WTC11 (cell line): ENCODE results near the gene PPP1R18. TPM values are rescaled to one million over a fixed set of nuclear protein-coding genes. Genes with fewer than 3 reads are reported as not detected.

Source experiments
- ATAC-seq: fragments of 200-7000 bp; cut with Tn5 transposase; 2 replicates; pipeline ENCODE4 v1.10.0; 2021; ENCODE audit warnings: mild to moderate bottlenecking, moderate library complexity
- CTCF ChIA-PET: fragments of 300-600 bp; sonication (Branson Sonifier 250); formaldehyde crosslinking; loops from one replicate; lab custom pipeline; 2021; ENCODE audit warnings: antibody characterized with exemption; lab: Charles Lee
- POLR2A ChIA-PET: fragments of 350-600 bp; sonication (Branson Sonifier 250); formaldehyde crosslinking; loops from one replicate; lab custom pipeline; 2021; ENCODE audit warnings: antibody characterized with exemption; lab: Charles Lee
- DNase-seq: peaks from one replicate; pipeline ENCODE4 v3.0.0; 2021; ENCODE audit warnings: low spot score
- H3K27ac Mint-ChIP-seq: 2 replicates; pipeline ENCODE4 v1.8.0; 2021; ENCODE audit warnings: mixed read lengths
- H3K27me3 Mint-ChIP-seq: 2 replicates; pipeline ENCODE4 v1.8.0; 2021; ENCODE audit warnings: low read depth, mild to moderate bottlenecking, moderate library complexity, mixed read lengths
- H3K36me3 Mint-ChIP-seq: 2 replicates; pipeline ENCODE4 v1.8.0; 2021; ENCODE audit warnings: mixed read lengths
- H3K4me1 Mint-ChIP-seq: 2 replicates; pipeline ENCODE4 v1.8.0; 2022; ENCODE audit warnings: mixed read lengths
- H3K4me3 Mint-ChIP-seq: 2 replicates; pipeline ENCODE4 v1.8.0; 2021; ENCODE audit warnings: mild to moderate bottlenecking, moderate library complexity, mixed read lengths
- H3K9me3 Mint-ChIP-seq: 2 replicates; pipeline ENCODE4 v1.8.0; 2021; ENCODE audit warnings: mixed read lengths
- AFF4 ChIP-seq: sonication (generic); formaldehyde crosslinking; IDR thresholded peaks from 2 replicates; pipeline ENCODE4 v1.8.1; 2023; ENCODE audit warnings: mild to moderate bottlenecking, missing genetic modification reagents, borderline replicate concordance
- ATF1 ChIP-seq: sonication (generic); formaldehyde crosslinking; IDR thresholded peaks from 2 replicates; pipeline ENCODE4 v1.8.1; 2023; ENCODE audit warnings: mild to moderate bottlenecking, moderate library complexity, missing genetic modification reagents
- CREB1 ChIP-seq: sonication (generic); formaldehyde crosslinking; IDR thresholded peaks from 2 replicates; pipeline ENCODE4 v1.8.0; 2023; ENCODE audit warnings: mild to moderate bottlenecking, missing genetic modification reagents
- EMX1 ChIP-seq: fragments of 250-450 bp; sonication (Bioruptor Pico); IDR thresholded peaks from 2 replicates; pipeline ENCODE4 v1.8.0; 2021; ENCODE audit warnings: mild to moderate bottlenecking
- GABPB1 ChIP-seq: sonication (generic); formaldehyde crosslinking; IDR thresholded peaks from 2 replicates; pipeline ENCODE4 v1.8.1; 2023; ENCODE audit warnings: mild to moderate bottlenecking, missing genetic modification reagents
- HMGXB4 ChIP-seq: sonication (generic); formaldehyde crosslinking; IDR thresholded peaks from 2 replicates; pipeline ENCODE4 v1.8.1; 2023; ENCODE audit warnings: mild to moderate bottlenecking, moderate library complexity, missing genetic modification reagents
- IRF2 ChIP-seq: sonication (generic); formaldehyde crosslinking; IDR thresholded peaks from 2 replicates; pipeline ENCODE4 v1.8.0; 2022; ENCODE audit warnings: low read depth, missing genetic modification reagents, borderline replicate concordance
- JUN ChIP-seq: sonication (generic); formaldehyde crosslinking; IDR thresholded peaks from 2 replicates; pipeline ENCODE4 v1.8.0; 2023; ENCODE audit warnings: mild to moderate bottlenecking, missing genetic modification reagents
- NFATC4 ChIP-seq: fragments of 250-450 bp; sonication (Bioruptor Pico); IDR thresholded peaks from 2 replicates; pipeline ENCODE4 v1.9.0; 2021; ENCODE audit warnings: mild to moderate bottlenecking
- RORB ChIP-seq: fragments of 250-450 bp; sonication (Bioruptor Pico); IDR thresholded peaks from 2 replicates; pipeline ENCODE4 v1.9.0; 2021; ENCODE audit warnings: mild to moderate bottlenecking
- SMAD3 ChIP-seq: sonication (generic); formaldehyde crosslinking; IDR thresholded peaks from 2 replicates; pipeline ENCODE4 v1.8.0; 2022; ENCODE audit warnings: missing genetic modification reagents, mild to moderate bottlenecking, borderline replicate concordance
- SOX15 ChIP-seq: fragments of 250-450 bp; sonication (Bioruptor Pico); IDR thresholded peaks from 2 replicates; pipeline ENCODE4 v1.9.0; 2021; ENCODE audit warnings: mild to moderate bottlenecking
- TP53 ChIP-seq: sonication (generic); formaldehyde crosslinking; IDR thresholded peaks from 2 replicates; pipeline ENCODE4 v1.8.1; 2023; ENCODE audit warnings: mild to moderate bottlenecking, missing genetic modification reagents
- ZNF121 ChIP-seq: sonication (generic); formaldehyde crosslinking; IDR thresholded peaks from 2 replicates; pipeline ENCODE4 v1.8.0; 2023; ENCODE audit warnings: missing genetic modification reagents
- ZSCAN18 ChIP-seq: fragments of 250-450 bp; sonication (Bioruptor Pico); IDR thresholded peaks from 2 replicates; pipeline ENCODE4 v2.1.2; 2022; ENCODE audit warnings: mild to moderate bottlenecking, moderate library complexity
- total RNA-seq: library from RNA; stranded (reverse); gene quantifications from 3 replicates; pipeline ENCODE4 v1.2.3, GENCODE V29; 2021
- TF ChIP-seq, protein P1 (sequence below): sonication (generic); formaldehyde crosslinking; IDR thresholded peaks from 2 replicates; pipeline ENCODE4 v1.8.0; 2022; ENCODE audit warnings: missing genetic modification reagents
- TF ChIP-seq, protein P2 (sequence below): sonication (generic); formaldehyde crosslinking; conservative IDR thresholded peaks from 2 replicates; pipeline ENCODE4 v1.8.1; 2023; ENCODE audit warnings: mild to moderate bottlenecking, low read depth, missing genetic modification reagents, moderate library complexity
- TF ChIP-seq, protein P3 (sequence below): sonication (generic); formaldehyde crosslinking; IDR thresholded peaks from 2 replicates; pipeline ENCODE4 v1.8.0; 2023; ENCODE audit warnings: missing genetic modification reagents
- TF ChIP-seq, protein P4 (sequence below): sonication (generic); formaldehyde crosslinking; IDR thresholded peaks from 2 replicates; pipeline ENCODE4 v1.8.0; 2022; ENCODE audit warnings: mild to moderate bottlenecking, missing genetic modification reagents

The PPP1R18 gene
- total RNA-seq, 1 experiment from 2014 or later: 36.5 TPM

DNA sequence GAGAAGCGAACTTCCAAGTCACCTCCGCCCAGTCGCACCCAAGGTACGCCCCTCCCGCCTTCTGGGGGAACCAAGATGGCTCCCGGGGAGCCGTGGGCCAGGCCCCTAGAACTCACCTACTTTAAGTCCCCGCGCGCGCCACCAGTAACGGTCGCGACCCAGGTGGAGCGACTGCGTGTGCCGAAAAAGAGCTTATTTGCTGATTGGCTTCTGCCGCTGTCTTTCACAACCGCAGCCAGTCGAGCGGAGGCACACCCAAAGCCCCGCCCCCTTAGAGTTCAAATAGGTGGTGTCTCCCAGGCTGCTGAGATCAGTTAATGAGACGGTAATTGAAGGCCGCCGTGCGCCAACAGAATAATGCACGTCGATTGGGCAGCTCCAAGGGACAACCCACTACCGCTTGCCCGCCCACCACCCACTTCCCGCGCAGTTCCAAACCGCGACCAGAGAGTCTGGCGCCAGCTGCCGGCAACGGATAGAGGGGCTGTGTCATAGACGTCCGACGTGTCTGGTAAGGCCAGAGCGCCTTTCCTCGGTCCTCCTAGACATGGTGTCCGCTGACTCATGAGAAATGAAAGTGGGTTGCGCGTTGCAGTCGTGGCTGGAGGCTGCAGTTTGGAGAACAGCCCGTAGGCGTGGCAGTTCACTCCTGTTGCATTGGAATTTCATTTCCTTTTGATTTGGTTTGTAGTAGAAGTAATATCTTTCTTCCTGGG lies 30.8 kb upstream of the PPP1R18 start, which contains the start of gene MDC1 (continued):
- no peak for TF ChIP-seq TP53 (CRISPR knock-in tag)

GRCh38 chr6:30716879-30717128 lies 30.4 kb upstream of the PPP1R18 start:
- Mint-ChIP-seq H3K36me3 (peaks cover 51% of the 10 kb centered on the region), H3K9me3 (no peaks in the 10 kb centered on the region), H3K27ac (peak overlapping the region; percentile 97), H3K27me3 (no peaks in the 10 kb centered on the region), H3K4me1 (peaks cover 28% of the 10 kb centered on the region), H3K4me3 (peak overlapping the region; percentile 99)
- no peak for ATAC-seq
- ChIA-PET CTCF (interaction anchor here (0.6 to 2.4 kb wide), 15 partner anchors 13 to 386 kb away, joined by 3 to 26 read pairs (median 4); partner anchors contain the start of gene DHX16), POLR2A (interaction anchor here (0.6 to 1.7 kb wide), 17 partner anchors 10 to 166 kb away, joined by 3 to 19 read pairs (median 4); partner anchors contain the start of genes DHX16, GNL1, IER3 and NRM)
- TF ChIP-seq NFATC4 (CRISPR knock-in tag): no peak
- peak; percentile 31; the same call in 1 of the 2 replicates for TF ChIP-seq SMAD3 (CRISPR knock-in tag)
- TF ChIP-seq, protein P1, sequence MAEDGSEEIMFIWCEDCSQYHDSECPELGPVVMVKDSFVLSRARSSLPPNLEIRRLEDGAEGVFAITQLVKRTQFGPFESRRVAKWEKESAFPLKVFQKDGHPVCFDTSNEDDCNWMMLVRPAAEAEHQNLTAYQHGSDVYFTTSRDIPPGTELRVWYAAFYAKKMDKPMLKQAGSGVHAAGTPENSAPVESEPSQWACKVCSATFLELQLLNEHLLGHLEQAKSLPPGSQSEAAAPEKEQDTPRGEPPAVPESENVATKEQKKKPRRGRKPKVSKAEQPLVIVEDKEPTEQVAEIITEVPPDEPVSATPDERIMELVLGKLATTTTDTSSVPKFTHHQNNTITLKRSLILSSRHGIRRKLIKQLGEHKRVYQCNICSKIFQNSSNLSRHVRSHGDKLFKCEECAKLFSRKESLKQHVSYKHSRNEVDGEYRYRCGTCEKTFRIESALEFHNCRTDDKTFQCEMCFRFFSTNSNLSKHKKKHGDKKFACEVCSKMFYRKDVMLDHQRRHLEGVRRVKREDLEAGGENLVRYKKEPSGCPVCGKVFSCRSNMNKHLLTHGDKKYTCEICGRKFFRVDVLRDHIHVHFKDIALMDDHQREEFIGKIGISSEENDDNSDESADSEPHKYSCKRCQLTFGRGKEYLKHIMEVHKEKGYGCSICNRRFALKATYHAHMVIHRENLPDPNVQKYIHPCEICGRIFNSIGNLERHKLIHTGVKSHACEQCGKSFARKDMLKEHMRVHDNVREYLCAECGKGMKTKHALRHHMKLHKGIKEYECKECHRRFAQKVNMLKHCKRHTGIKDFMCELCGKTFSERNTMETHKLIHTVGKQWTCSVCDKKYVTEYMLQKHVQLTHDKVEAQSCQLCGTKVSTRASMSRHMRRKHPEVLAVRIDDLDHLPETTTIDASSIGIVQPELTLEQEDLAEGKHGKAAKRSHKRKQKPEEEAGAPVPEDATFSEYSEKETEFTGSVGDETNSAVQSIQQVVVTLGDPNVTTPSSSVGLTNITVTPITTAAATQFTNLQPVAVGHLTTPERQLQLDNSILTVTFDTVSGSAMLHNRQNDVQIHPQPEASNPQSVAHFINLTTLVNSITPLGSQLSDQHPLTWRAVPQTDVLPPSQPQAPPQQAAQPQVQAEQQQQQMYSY (CRISPR knock-in tag): no peak
- no peak for DNase-seq

- H3K27ac Mint-ChIP-seq: no peak overlapping the region
- POLR2A ChIA-PET: no interaction called here
- peaks cover 21% of the 10 kb centered on the region for H3K4me1 Mint-ChIP-seq
- no peak for DNase-seq
- ATAC-seq: no peak
- CTCF ChIA-PET: no interaction called here
- H3K27me3 Mint-ChIP-seq: no peaks in the 10 kb centered on the region
- peaks cover 56% of the 10 kb centered on the region for H3K36me3 Mint-ChIP-seq
- H3K9me3 Mint-ChIP-seq: no peaks in the 10 kb centered on the region
- no peak overlapping the region for H3K4me3 Mint-ChIP-seq
- TF ChIP-seq JUN (CRISPR knock-in tag) (no peak), ATF1 (CRISPR knock-in tag) (no peak), AFF4 (no peak), IRF2 (CRISPR knock-in tag) (no peak), EMX1 (CRISPR knock-in tag) (no peak), SOX15 (CRISPR knock-in tag) (no peak), ZNF121 (CRISPR knock-in tag) (no peak), HMGXB4 (CRISPR knock-in tag) (no peak), RORB (CRISPR knock-in tag) (no peak), ZSCAN18 (CRISPR knock-in tag) (no peak), GABPB1 (CRISPR knock-in tag) (no peak), CREB1 (CRISPR knock-in tag) (no peak)
- TF ChIP-seq, protein P2, sequence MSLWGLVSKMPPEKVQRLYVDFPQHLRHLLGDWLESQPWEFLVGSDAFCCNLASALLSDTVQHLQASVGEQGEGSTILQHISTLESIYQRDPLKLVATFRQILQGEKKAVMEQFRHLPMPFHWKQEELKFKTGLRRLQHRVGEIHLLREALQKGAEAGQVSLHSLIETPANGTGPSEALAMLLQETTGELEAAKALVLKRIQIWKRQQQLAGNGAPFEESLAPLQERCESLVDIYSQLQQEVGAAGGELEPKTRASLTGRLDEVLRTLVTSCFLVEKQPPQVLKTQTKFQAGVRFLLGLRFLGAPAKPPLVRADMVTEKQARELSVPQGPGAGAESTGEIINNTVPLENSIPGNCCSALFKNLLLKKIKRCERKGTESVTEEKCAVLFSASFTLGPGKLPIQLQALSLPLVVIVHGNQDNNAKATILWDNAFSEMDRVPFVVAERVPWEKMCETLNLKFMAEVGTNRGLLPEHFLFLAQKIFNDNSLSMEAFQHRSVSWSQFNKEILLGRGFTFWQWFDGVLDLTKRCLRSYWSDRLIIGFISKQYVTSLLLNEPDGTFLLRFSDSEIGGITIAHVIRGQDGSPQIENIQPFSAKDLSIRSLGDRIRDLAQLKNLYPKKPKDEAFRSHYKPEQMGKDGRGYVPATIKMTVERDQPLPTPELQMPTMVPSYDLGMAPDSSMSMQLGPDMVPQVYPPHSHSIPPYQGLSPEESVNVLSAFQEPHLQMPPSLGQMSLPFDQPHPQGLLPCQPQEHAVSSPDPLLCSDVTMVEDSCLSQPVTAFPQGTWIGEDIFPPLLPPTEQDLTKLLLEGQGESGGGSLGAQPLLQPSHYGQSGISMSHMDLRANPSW (CRISPR knock-in tag): no peak
- TF ChIP-seq, protein P3, sequence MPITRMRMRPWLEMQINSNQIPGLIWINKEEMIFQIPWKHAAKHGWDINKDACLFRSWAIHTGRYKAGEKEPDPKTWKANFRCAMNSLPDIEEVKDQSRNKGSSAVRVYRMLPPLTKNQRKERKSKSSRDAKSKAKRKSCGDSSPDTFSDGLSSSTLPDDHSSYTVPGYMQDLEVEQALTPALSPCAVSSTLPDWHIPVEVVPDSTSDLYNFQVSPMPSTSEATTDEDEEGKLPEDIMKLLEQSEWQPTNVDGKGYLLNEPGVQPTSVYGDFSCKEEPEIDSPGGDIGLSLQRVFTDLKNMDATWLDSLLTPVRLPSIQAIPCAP (CRISPR knock-in tag): no peak
- TF ChIP-seq, protein P4, sequence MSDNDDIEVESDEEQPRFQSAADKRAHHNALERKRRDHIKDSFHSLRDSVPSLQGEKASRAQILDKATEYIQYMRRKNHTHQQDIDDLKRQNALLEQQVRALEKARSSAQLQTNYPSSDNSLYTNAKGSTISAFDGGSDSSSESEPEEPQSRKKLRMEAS (CRISPR knock-in tag): no peak
These were observed 27.8 kb upstream of the PPP1R18 start for GRCh38 chr6:30714263-30714662.
